ENCODE results near the gene ST3GAL6. TPM values are rescaled to one million over a fixed set of nuclear protein-coding genes. Genes with fewer than 3 reads are reported as not detected.

ST3GAL6 gene
- polyA plus RNA-seq, 1 donor from 2014 or later = 3.7 TPM

- H3K9me3 ChIP-seq (ENCODE audit: low read length) = no peaks in the 10 kb centered on the region
- no peak overlapping the region for H3K4me3 ChIP-seq (ENCODE audit: low read length)
- H3F3A ChIP-seq (ENCODE audit: insufficient read depth, low read length, poor library complexity, severe bottlenecking) = no peaks in the 10 kb centered on the region
- no peaks in the 10 kb centered on the region for H3K9me2 ChIP-seq (ENCODE audit: insufficient read depth, low read length)
- no peaks in the 10 kb centered on the region for H3K27me3 ChIP-seq (ENCODE audit: insufficient read depth, low read depth, low read length)
- H2AFZ ChIP-seq (ENCODE audit: low read depth, low read length) = no peak overlapping the region
- TF ChIP-seq MXI1 (conservative IDR thresholded peaks at IDR 0.05; ENCODE audit: poor library complexity, severe bottlenecking) = no peak
- no peak for TF ChIP-seq TAF1 (IDR thresholded peaks at IDR 0.05; ENCODE audit: low read depth)
- TF ChIP-seq EP300 (conservative IDR thresholded peaks at IDR 0.05; ENCODE audit: poor library complexity, severe bottlenecking) = no peak
- no peak for TF ChIP-seq SMC3 (conservative IDR thresholded peaks at IDR 0.05; ENCODE audit: poor library complexity)
- no peak overlapping the region for H3K9ac ChIP-seq (ENCODE audit: low read length)
- H3K36me3 ChIP-seq (ENCODE audit: insufficient read depth, low read length) = no peaks in the 10 kb centered on the region
- no peak overlapping the region for H3K4me2 ChIP-seq (ENCODE audit: low read length)
- H4K20me1 ChIP-seq (ENCODE audit: insufficient read depth) = no peaks in the 10 kb centered on the region
- no peak overlapping the region for H3K27ac ChIP-seq (ENCODE audit: low read length)
- H3K79me2 ChIP-seq (replicated peaks; ENCODE audit: insufficient read depth, low read length) = no peaks in the 10 kb centered on the region
Observed at GRCh38 chr3:98776140-98776493, 13.0 kb downstream of the ST3GAL6 start.

GRCh38 chr3:98777286-98777685, 14.1 kb downstream of the ST3GAL6 start:
- Histone ChIP-seq H3F3A (ENCODE audit: insufficient read depth, low read length, poor library complexity, severe bottlenecking) (no peaks in the 10 kb centered on the region), H4K20me1 (ENCODE audit: insufficient read depth) (no peaks in the 10 kb centered on the region), H3K9me2 (ENCODE audit: insufficient read depth, low read length) (no peaks in the 10 kb centered on the region), H3K9ac (ENCODE audit: low read length) (no peak overlapping the region), H2AFZ (ENCODE audit: low read depth, low read length) (no peak overlapping the region), H3K27ac (ENCODE audit: low read length) (no peak overlapping the region), H3K79me2 (replicated peaks; ENCODE audit: insufficient read depth, low read length) (no peaks in the 10 kb centered on the region), H3K4me3 (ENCODE audit: low read length) (no peak overlapping the region), H3K4me2 (ENCODE audit: low read length) (no peak overlapping the region), H3K36me3 (ENCODE audit: insufficient read depth, low read length) (no peaks in the 10 kb centered on the region), H3K9me3 (ENCODE audit: low read length) (no peaks in the 10 kb centered on the region), H3K27me3 (ENCODE audit: insufficient read depth, low read depth, low read length) (no peaks in the 10 kb centered on the region)
- TF ChIP-seq MXI1 (conservative IDR thresholded peaks at IDR 0.05; ENCODE audit: poor library complexity, severe bottlenecking) (no peak), RAD21 (conservative IDR thresholded peaks at IDR 0.05) (no peak), EZH2 (IDR thresholded peaks at IDR 0.05; ENCODE audit: borderline replicate concordance, insufficient read depth, low read length, poor library complexity, severe bottlenecking) (no peak), REST (IDR thresholded peaks at IDR 0.05; ENCODE audit: borderline replicate concordance) (no peak), POLR2AphosphoS5 (IDR thresholded peaks at IDR 0.05) (no peak), CTCF (IDR thresholded peaks at IDR 0.05; ENCODE audit: poor library complexity, severe bottlenecking) (no peak), TAF1 (IDR thresholded peaks at IDR 0.05; ENCODE audit: low read depth) (no peak), EP300 (conservative IDR thresholded peaks at IDR 0.05; ENCODE audit: poor library complexity, severe bottlenecking) (no peak), SMC3 (conservative IDR thresholded peaks at IDR 0.05; ENCODE audit: poor library complexity) (no peak)
